HG03432 (cell line): ENCODE data around the gene IPO11.

Experiments
- ATAC-seq: cut with Tn5 transposase; IDR thresholded peaks from one replicate; pipeline ENCODE4 v1.9.1; 2021; ENCODE audit warnings: mild to moderate bottlenecking, moderate library complexity; ENCODE audit not compliant: unreplicated experiment

The IPO11 gene

GRCh38 chr5:62568143-62568542 lies 155.6 kb downstream of the IPO11 start:
- no peak for ATAC-seq

GRCh38 chr5:62568800-62569432 lies 156.4 kb downstream of the IPO11 start:
- ATAC-seq = no peak

- ATAC-seq = no peak
Measured at GRCh38 chr5:62569470-62569869, 156.9 kb downstream of the IPO11 start.

GRCh38 chr5:62572918-62573514 lies 160.5 kb downstream of the IPO11 start:
- ATAC-seq = peak; percentile 35

- peak; percentile 65 for ATAC-seq
Measured at GRCh38 chr5:62574599-62574998, 162.0 kb downstream of the IPO11 start.

- ATAC-seq = no peak
Measured at GRCh38 chr5:62575066-62575465, 162.5 kb downstream of the IPO11 start.

GRCh38 chr5:62575489-62575888 lies 162.9 kb downstream of the IPO11 start:
- ATAC-seq = no peak

- ATAC-seq = no peak
Measured at GRCh38 chr5:62576570-62577170, 164.1 kb downstream of the IPO11 start.

GRCh38 chr5:62577488-62577887 lies 164.9 kb downstream of the IPO11 start:
- no peak for ATAC-seq

GRCh38 chr5:62578540-62578939 lies 166.0 kb downstream of the IPO11 start, which contains the start of gene LRRC70:
LRRC70 (plus strand) TSS chr5:62578819; CDS start chr5:62579439, 620 bp downstream.
- ATAC-seq = peak; percentile 91

- no peak for ATAC-seq
Measured at GRCh38 chr5:62579761-62580160, 167.2 kb downstream of the IPO11 start.

- no peak for ATAC-seq
Measured at GRCh38 chr5:62581836-62582597, 169.5 kb downstream of the IPO11 start.

GRCh38 chr5:62584391-62584790 lies 171.8 kb downstream of the IPO11 start:
- ATAC-seq = no peak

GRCh38 chr5:62585306-62585705 lies 172.7 kb downstream of the IPO11 start:
- ATAC-seq = no peak

- no peak for ATAC-seq
Measured at GRCh38 chr5:62585751-62586150, 173.2 kb downstream of the IPO11 start.

- no peak for ATAC-seq
Measured at GRCh38 chr5:62587737-62588136, 175.2 kb downstream of the IPO11 start.

GRCh38 chr5:62588668-62589067 lies 176.1 kb downstream of the IPO11 start:
- ATAC-seq = no peak

GRCh38 chr5:62589504-62589903 lies 176.9 kb downstream of the IPO11 start:
- no peak for ATAC-seq

- ATAC-seq = no peak
Measured at GRCh38 chr5:62590387-62590786, 177.8 kb downstream of the IPO11 start.

- no peak for ATAC-seq
Measured at GRCh38 chr5:62592558-62592957, 180.0 kb downstream of the IPO11 start.

GRCh38 chr5:62593331-62593730 lies 180.8 kb downstream of the IPO11 start:
- ATAC-seq = no peak
